ENCODE results near the gene HAUS6.

DNA sequence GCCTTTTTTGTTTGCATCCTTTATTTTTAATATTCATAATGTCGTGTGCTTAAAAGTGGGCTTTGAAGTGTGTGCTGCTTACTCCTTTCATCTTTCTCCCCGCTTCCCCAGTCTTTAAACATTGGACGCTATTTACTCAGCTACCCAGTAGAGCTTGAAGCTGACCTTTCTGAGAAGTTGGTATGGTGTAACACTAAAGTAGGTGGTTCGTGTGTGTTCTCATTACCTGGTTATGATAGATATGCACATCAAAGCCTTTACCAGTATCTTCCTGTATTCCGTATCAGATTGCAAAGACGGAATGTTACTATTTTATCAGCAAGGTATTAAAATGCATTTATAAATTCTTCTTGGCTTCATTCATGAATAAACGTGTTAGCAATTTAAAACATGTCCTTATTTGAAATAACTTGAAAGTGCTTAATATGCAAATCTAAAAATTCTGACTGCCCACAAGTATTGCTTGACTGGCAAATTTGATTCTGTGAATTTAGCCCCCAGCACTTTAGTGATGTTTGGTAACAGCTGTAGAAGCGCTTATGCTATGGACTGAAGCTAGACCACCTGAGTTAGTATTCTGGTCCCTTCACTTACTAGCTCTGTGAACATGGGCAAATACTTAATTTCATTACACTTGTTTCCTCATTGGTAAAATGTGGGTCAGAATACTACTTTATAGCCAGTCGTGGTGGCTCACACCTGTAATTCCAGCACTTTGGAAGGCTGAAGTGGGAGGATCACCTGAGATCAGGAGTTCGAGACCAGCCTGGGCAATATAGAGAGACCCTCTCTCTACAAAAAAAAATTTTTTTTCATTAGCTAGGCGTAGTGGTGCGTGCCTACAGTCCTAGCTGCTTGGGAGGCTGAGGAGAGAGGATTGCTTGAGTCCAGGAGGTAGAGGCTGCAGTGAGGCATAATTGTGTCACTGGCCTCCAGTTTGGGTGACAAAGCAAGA lies 51.8 kb downstream of the HAUS6 start:
- TF ChIP-seq, protein P1, sequence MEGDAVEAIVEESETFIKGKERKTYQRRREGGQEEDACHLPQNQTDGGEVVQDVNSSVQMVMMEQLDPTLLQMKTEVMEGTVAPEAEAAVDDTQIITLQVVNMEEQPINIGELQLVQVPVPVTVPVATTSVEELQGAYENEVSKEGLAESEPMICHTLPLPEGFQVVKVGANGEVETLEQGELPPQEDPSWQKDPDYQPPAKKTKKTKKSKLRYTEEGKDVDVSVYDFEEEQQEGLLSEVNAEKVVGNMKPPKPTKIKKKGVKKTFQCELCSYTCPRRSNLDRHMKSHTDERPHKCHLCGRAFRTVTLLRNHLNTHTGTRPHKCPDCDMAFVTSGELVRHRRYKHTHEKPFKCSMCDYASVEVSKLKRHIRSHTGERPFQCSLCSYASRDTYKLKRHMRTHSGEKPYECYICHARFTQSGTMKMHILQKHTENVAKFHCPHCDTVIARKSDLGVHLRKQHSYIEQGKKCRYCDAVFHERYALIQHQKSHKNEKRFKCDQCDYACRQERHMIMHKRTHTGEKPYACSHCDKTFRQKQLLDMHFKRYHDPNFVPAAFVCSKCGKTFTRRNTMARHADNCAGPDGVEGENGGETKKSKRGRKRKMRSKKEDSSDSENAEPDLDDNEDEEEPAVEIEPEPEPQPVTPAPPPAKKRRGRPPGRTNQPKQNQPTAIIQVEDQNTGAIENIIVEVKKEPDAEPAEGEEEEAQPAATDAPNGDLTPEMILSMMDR (optimal IDR thresholded peaks at IDR 0.05 in 1 of 3, IDR thresholded peaks at IDR 0.05 in 1 of 3, conservative IDR thresholded peaks at IDR 0.05 in 1 of 3; ENCODE audit: extremely low read depth in 1 of 3, insufficient read depth in 2 of 3, low read length in 3 of 3) = no peak
- TF ChIP-seq EZH2 (IDR thresholded peaks at IDR 0.05; ENCODE audit: low read length) = no peak

Data from keratinocyte (primary cell).